Epithelial cell of esophagus (primary cell): ENCODE data around the gene CBLB.

Source experiments
- DNase-seq: peaks from one replicate; pipeline ENCODE4 v3.0.0; 2010; ENCODE audit warnings: low read depth
- H3K4me3 ChIP-seq: 2 replicates; pipeline ENCODE4 v1.5.1; 2011; ENCODE audit warnings: mild to moderate bottlenecking, low read length, control low read depth
- CTCF ChIP-seq: IDR thresholded peaks from 2 replicates; pipeline ENCODE4 v1.5.1; 2011; ENCODE audit warnings: low read depth, mild to moderate bottlenecking, low read length, control low read depth, inconsistent platforms; ENCODE audit not compliant: insufficient read depth; ENCODE audit errors: missing control alignments

CBLB gene

GRCh38 chr3:105865867-105866350, 2.9 kb downstream of the CBLB start:
- peak overlapping the region; percentile 79 for H3K4me3 ChIP-seq
- TF ChIP-seq CTCF = no peak
- no peak for DNase-seq

- no peak overlapping the region for H3K4me3 ChIP-seq
Measured at GRCh38 chr3:105865016-105865623, 3.7 kb downstream of the CBLB start.

GRCh38 chr3:105864212-105864611, 4.6 kb downstream of the CBLB start:
- no peak for DNase-seq
- H3K4me3 ChIP-seq = no peak overlapping the region
- TF ChIP-seq CTCF = no peak

More at GRCh38 chr3:105865016-105865623, 3.7 kb downstream of the CBLB start:
- TF ChIP-seq CTCF = no peak
- DNase-seq = no peak

GRCh38 chr3:105863608-105864007, 5.2 kb downstream of the CBLB start:
- no peak overlapping the region for H3K4me3 ChIP-seq
- TF ChIP-seq CTCF = no peak
- DNase-seq = no peak

GRCh38 chr3:105862217-105862616, 6.6 kb downstream of the CBLB start:
- DNase-seq = no peak
- no peak overlapping the region for H3K4me3 ChIP-seq
- TF ChIP-seq CTCF = no peak

GRCh38 chr3:105860641-105861040, 8.2 kb downstream of the CBLB start:
- H3K4me3 ChIP-seq = no peak overlapping the region
- DNase-seq = no peak
- no peak for TF ChIP-seq CTCF

- no peak for TF ChIP-seq CTCF
- no peak for DNase-seq
- H3K4me3 ChIP-seq = no peak overlapping the region
Measured at GRCh38 chr3:105858017-105858416, 10.8 kb downstream of the CBLB start.
